ENCODE results near the gene TMIGD2. TPM values are rescaled to one million over a fixed set of nuclear protein-coding genes. Genes with fewer than 3 reads are reported as not detected.
"Not testable (repeated sequence)": the region's sequence is repeated elsewhere in the genome, so short reads cannot be mapped to it uniquely, and the experiment has no call there.

TMIGD2 gene
- total RNA-seq, 4 donors from 2014 or later: 3.8 to 4.8 TPM; not detected in 2

DNA sequence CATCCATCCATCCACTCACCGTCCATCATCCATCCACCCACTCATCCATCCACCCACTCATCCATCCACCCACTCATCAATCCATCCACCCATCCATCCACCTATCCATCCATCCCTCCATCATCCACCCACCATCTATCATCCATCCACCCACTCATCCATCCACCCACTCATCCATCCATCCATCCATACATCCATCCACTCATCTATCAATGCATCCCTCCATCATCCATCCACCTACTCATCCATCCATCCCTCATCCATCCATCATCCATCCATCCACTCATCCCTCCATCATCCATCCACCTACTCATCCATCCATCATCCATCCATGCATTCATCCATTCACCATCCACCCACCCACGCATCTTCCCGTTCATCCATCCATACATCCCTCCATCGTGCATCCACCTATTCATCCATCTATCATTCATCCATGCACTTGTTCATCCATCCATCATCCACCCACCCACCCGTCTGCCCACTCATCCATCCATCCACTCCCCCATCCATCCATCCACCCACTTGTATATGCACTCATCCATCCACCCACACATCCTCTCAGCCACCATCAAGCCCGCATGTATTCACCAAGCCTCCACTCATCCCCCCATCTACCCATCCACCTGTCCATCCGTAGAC is 32.9 kb upstream of the TMIGD2 start:
- in situ Hi-C loops (cut with MboI; ENCODE audit: low pct_ligation_motif_present in 1 of 4, low pct_unique_long_range_greater_than_20kb in 1 of 4, low sequenced_read_pairs in 3 of 4): no loop called here

DNA sequence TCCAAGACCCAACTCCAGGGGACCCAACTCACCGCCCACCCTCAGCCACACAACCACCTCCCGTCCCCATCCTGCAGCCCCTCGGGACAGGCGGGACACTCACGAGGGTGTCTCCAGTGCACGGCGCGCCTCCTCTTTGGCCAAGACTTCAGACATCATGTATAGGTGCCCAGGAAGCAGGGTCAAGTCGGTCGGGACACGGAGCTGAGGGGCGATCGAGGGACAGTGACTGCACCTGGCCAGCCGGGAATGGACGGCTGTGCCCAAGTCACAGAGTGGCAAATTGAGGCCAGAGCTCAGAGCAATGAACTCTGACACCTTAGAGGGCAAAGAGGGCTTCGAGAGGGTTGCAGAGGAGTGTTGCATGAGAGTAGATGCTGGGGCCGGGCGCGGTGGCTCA is 27.7 kb upstream of the TMIGD2 start:
- no peaks in the 10 kb centered on the region for H3K9me3 ChIP-seq
- in situ Hi-C loops (cut with MboI; ENCODE audit: low pct_ligation_motif_present in 1 of 4, low pct_unique_long_range_greater_than_20kb in 1 of 4, low sequenced_read_pairs in 3 of 4): no loop called here
- intact Hi-C loops (cut with DNase I; ENCODE audit: low total_unique reads): no loop called here
- H3K27ac ChIP-seq: no peak overlapping the region
- WGBS, 2 donors (ENCODE audit: low coverage in 1 of 2): 95% methylated on average over 19 of the region's 19 CpGs; no CpG with 5 or more reads in 1 of the 2 donors
- TF ChIP-seq EP300 (IDR thresholded peaks at IDR 0.05; ENCODE audit: low read depth): no peak
- TF ChIP-seq CTCF (IDR thresholded peaks at IDR 0.05): no peak
- TF ChIP-seq POLR2A (IDR thresholded peaks at IDR 0.05): no peak
- no peak for TF ChIP-seq POLR2AphosphoS5 (IDR thresholded peaks at IDR 0.05)
- H3K4me1 ChIP-seq: peaks cover 4 to 21% (median 6%) of the 10 kb centered on the region in 4 donors
- no peak for DNase-seq
- no peaks in the 10 kb centered on the region for H3K36me3 ChIP-seq
- no peak overlapping the region for H3K4me3 ChIP-seq
- H3K27me3 ChIP-seq: peaks cover 5% of the 10 kb centered on the region

More for the DNA sequence above, 32.9 kb upstream of the TMIGD2 start:
- intact Hi-C loops (cut with DNase I; ENCODE audit: low total_unique reads): no loop called here
- no peak for DNase-seq
- TF ChIP-seq POLR2A (IDR thresholded peaks at IDR 0.05) (no peak), EP300 (IDR thresholded peaks at IDR 0.05; ENCODE audit: low read depth) (no peak), POLR2AphosphoS5 (IDR thresholded peaks at IDR 0.05) (no peak), CTCF (IDR thresholded peaks at IDR 0.05) (no peak)
- Histone ChIP-seq H3K27me3 (no peaks in the 10 kb centered on the region), H3K36me3 (no peaks in the 10 kb centered on the region), H3K27ac (no peak overlapping the region), H3K4me1 (peaks cover 4 to 22% (median 9%) of the 10 kb centered on the region in 4 donors), H3K4me3 (no peak overlapping the region), H3K9me3 (no peaks in the 10 kb centered on the region)
- WGBS, 2 donors (ENCODE audit: low coverage in 1 of 2): 94 to 98% methylated on average over 7 of the region's 7 CpGs

DNA sequence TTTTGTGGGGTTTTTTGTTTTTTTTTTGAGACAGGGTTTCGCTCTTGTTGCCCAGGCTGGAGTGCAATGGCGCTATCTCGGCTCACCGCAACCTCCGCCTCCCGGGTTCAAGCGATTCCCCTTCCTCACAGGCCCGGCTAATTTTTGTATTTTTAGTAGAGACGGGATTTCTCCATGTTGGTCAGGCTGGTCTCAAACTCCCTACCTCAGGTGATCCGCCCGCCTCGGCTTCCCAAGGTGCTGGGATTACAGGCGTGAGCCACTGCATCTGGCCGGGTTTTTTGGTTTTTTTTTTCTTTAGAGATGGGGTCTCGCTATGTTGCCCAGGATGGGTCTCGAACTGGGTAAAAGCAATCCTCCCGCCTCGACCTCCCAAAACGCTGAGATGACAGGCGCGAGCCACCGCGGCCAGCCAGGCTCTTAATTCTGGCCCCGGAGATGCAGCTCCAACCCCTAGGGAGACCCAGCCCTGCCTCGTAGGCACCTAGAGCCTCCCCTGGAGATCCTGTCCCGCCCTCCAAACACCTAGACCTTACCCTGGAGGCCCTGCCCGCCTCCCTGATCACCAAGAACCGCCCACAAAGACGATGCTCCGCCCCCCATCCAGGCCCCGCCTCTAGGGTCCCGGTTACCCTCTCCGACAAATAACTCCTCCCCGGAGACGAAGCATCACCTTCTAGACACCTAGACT is 26.9 kb upstream of the TMIGD2 start:
- peaks cover 4 to 21% (median 6%) of the 10 kb centered on the region in 4 donors for H3K4me1 ChIP-seq
- H3K9me3 ChIP-seq; H3K27me3 ChIP-seq; DNase-seq; H3K36me3 ChIP-seq; intact Hi-C loops (cut with DNase I; ENCODE audit: low total_unique reads); in situ Hi-C loops (cut with MboI; ENCODE audit: low pct_ligation_motif_present in 1 of 4, low pct_unique_long_range_greater_than_20kb in 1 of 4, low sequenced_read_pairs in 3 of 4): not testable (repeated sequence)
- peak overlapping the region in 3 of 4 donors; percentile 22 to 53 (median 24) for H3K27ac ChIP-seq
- peak overlapping the region; percentile 3 to 33 (median 16) for H3K4me3 ChIP-seq
- 62 to 80% methylated on average over 1 to 35 of the region's 35 CpGs for WGBS, 2 donors (ENCODE audit: low coverage in 1 of 2)

- TF ChIP-seq POLR2AphosphoS5 (IDR thresholded peaks at IDR 0.05) (peak in 1 of 3 donors; percentile 12), EP300 (IDR thresholded peaks at IDR 0.05; ENCODE audit: low read depth) (no peak)
- 39% methylated on average over 48 of the region's 49 CpGs; no CpG with 5 or more reads in 1 of the 2 donors for WGBS, 2 donors (ENCODE audit: low coverage in 1 of 2)
- intact Hi-C loops (cut with DNase I; ENCODE audit: low total_unique reads): no loop called here
Observed at GRCh38 chr19:4328243-4328990, 26.2 kb upstream of the TMIGD2 start.

DNA sequence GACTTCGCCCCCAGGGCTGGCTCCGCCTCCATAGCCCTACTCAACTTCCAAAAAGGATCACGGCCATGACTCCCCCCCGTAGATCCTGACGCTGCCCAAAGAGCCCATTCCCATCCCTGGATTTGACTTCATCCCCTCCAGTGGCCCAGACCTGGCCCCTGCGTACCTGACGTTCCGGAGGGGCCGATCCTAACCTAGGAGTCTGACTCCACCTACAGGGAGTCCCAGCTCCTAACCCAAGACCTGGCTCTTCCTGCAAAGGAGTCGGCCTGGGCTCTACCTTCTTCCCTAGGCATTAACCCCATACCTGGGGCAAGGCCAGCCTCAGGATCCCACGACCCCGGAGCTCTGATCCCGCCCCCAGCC is 25.7 kb upstream of the TMIGD2 start:
- H3K27ac ChIP-seq: peak overlapping the region in 3 of 4 donors; percentile 25 to 59 (median 52)
- H3K9me3 ChIP-seq: no peaks in the 10 kb centered on the region
- DNase-seq: no peak
- no peak for TF ChIP-seq EP300 (IDR thresholded peaks at IDR 0.05; ENCODE audit: low read depth)
- peak in 1 of 3 donors; percentile 15 for TF ChIP-seq POLR2AphosphoS5 (IDR thresholded peaks at IDR 0.05)
- H3K27me3 ChIP-seq: peaks cover 5% of the 10 kb centered on the region
- WGBS, 2 donors (ENCODE audit: low coverage in 1 of 2): 0 to 35% methylated on average over 1 to 12 of the region's 13 CpGs
- H3K4me3 ChIP-seq: peak overlapping the region; percentile 8 to 21 (median 12)
- H3K36me3 ChIP-seq: no peaks in the 10 kb centered on the region
- H3K4me1 ChIP-seq: peaks cover 4 to 21% (median 6%) of the 10 kb centered on the region in 4 donors
- intact Hi-C loops (cut with DNase I; ENCODE audit: low total_unique reads) (no loop called here), in situ Hi-C loops (cut with MboI; ENCODE audit: low pct_ligation_motif_present in 1 of 4, low pct_unique_long_range_greater_than_20kb in 1 of 4, low sequenced_read_pairs in 3 of 4) (no loop called here)

More at GRCh38 chr19:4328243-4328990, 26.2 kb upstream of the TMIGD2 start:
- peaks cover 4 to 21% (median 6%) of the 10 kb centered on the region in 4 donors for H3K4me1 ChIP-seq
- H3K27ac ChIP-seq: peak overlapping the region in 3 of 4 donors; percentile 22 to 59 (median 53)
- H3K36me3 ChIP-seq: no peaks in the 10 kb centered on the region
- H3K27me3 ChIP-seq: peaks cover 5% of the 10 kb centered on the region
- no peaks in the 10 kb centered on the region for H3K9me3 ChIP-seq
- DNase-seq: peak; percentile 96
- peak overlapping the region; percentile 8 to 33 (median 16) for H3K4me3 ChIP-seq
- in situ Hi-C loops (cut with MboI; ENCODE audit: low pct_ligation_motif_present in 1 of 4, low pct_unique_long_range_greater_than_20kb in 1 of 4, low sequenced_read_pairs in 3 of 4): no loop called here
